Right atrium auricular region (tissue), 2 donors: Measurements from ENCODE around the gene BMPR1B. TPM values are rescaled to one million over a fixed set of nuclear protein-coding genes. Genes with fewer than 3 reads are reported as not detected.

Experiments used
- DNase-seq: peaks from one replicate; pipeline ENCODE4 v3.0.0-alpha.2; 2019; ENCODE audit warnings: low spot score
- H3K27ac ChIP-seq, 2 donors: fragments of 200-600 bp; sonication (generic); 1 replicate in 1 of 2; 2 replicates in 1 of 2; pipeline ENCODE4 v1.5.1; 2016 to 2019
- H3K27me3 ChIP-seq, 2 donors: fragments of 200-600 bp; sonication (generic); one replicate each; pipeline versions ENCODE4 v1.5.1 to v1.6.0; 2017 to 2019
- H3K36me3 ChIP-seq: fragments of 200-600 bp; sonication (generic); one replicate; pipeline ENCODE4 v1.5.1; 2016
- H3K4me1 ChIP-seq, 2 donors: fragments of 200-600 bp; sonication (generic); one replicate each; pipeline versions ENCODE4 v1.5.1 to v1.6.0; 2017 to 2019
- H3K4me3 ChIP-seq, 2 donors: fragments of 200-600 bp; sonication (generic); 1 replicate in 1 of 2; 2 replicates in 1 of 2; pipeline ENCODE4 v1.5.1; 2017 to 2019; ENCODE audit warnings: mild to moderate bottlenecking in 1 of 2, moderate library complexity in 1 of 2
- H3K9me3 ChIP-seq, 2 donors: fragments of 200-600 bp; sonication (generic); one replicate each; pipeline ENCODE4 v1.5.1; 2019
- CTCF ChIP-seq, 2 donors: fragments of 200-600 bp; sonication (generic); IDR thresholded peaks; one replicate each; pipeline ENCODE4 v1.5.1; 2019; ENCODE audit warnings: antibody characterized with exemption in 2 of 2
- total RNA-seq, 2 donors: library from RNA; depleted of rRNA; stranded (reverse); fragments of >200 nt; gene quantifications; one replicate each; pipeline ENCODE4 v1.1.0, GENCODE V29; 2016

BMPR1B gene
- total RNA-seq, 2 donors from 2014 or later = 0.82 to 1.4 TPM

DNA sequence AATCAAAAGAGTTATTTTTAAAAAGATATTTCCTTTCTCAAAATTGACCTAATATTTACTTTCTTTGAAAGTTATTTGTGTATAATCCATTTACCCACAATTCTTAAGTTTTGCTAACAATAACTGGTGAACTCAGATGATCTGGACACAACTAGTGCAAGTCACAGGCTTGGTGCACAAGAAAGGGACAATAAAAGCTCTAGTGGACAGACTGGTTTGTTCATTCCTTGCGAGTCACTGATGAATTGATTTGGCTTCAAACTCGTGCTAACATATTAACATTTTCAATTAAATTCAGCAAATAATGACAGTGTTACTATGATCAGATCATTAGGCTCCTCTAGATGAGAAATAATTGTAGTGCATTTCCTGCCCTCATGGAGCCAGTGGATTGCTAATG lies 169.2 kb downstream of the BMPR1B start:
- Histone ChIP-seq H3K36me3 (no peaks in the 10 kb centered on the region), H3K4me3 (no peak overlapping the region), H3K9me3 (no peaks in the 10 kb centered on the region), H3K27ac (no peak overlapping the region), H3K4me1 (no peaks in the 10 kb centered on the region), H3K27me3 (no peaks in the 10 kb centered on the region)
- DNase-seq = no peak
- TF ChIP-seq CTCF (IDR thresholded peaks at IDR 0.05) = no peak

DNA sequence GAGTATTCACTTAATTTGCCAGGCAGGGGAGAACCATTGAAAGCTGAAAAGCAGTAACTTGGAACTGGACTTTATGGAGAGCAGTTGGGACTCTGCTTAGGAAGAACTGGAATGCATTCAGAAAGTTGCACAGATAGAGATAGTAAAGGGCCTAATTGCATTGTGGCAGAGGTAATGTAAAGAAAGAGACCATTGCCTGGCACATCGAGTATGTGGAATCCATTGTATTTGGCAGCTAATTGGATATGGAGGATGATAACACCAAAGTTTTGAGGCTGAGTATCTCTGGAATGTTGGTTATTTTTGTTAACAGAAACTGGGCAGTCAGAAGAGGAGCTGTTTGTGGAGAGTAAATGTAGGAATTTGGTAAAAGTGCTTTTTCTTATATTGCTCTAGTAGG lies 169.9 kb downstream of the BMPR1B start:
- DNase-seq = no peak

DNA sequence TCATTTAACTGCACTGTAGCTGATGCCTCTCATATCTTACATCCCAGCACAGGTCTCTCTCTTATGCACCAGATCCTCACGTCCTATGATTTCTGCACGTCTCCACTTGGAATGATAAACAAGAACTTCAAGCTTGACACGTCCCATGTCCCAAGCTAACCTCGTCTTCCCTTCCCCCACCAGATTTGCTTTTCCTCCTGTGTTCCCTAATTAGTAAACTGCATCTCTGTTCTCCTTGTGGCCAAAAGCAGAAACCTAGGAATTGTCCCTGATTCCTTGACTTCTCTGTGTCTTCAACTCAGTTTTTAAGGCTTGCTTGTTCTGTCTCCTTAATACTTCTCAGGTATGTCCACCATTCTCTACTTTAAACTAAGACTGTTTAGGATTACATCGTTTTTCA lies 171.9 kb downstream of the BMPR1B start:
- no peaks in the 10 kb centered on the region for H3K27me3 ChIP-seq
- no peak for DNase-seq
- no peak overlapping the region for H3K27ac ChIP-seq
- no peak for TF ChIP-seq CTCF (IDR thresholded peaks at IDR 0.05)
- no peaks in the 10 kb centered on the region for H3K9me3 ChIP-seq
- H3K4me3 ChIP-seq = no peak overlapping the region
- no peaks in the 10 kb centered on the region for H3K4me1 ChIP-seq
- H3K36me3 ChIP-seq = no peaks in the 10 kb centered on the region

More for the DNA sequence above, 169.9 kb downstream of the BMPR1B start:
- Histone ChIP-seq H3K27ac (no peak overlapping the region), H3K4me3 (no peak overlapping the region), H3K9me3 (no peaks in the 10 kb centered on the region), H3K4me1 (no peaks in the 10 kb centered on the region), H3K36me3 (no peaks in the 10 kb centered on the region), H3K27me3 (no peaks in the 10 kb centered on the region)
- no peak for TF ChIP-seq CTCF (IDR thresholded peaks at IDR 0.05)

- Histone ChIP-seq H3K4me1 (no peaks in the 10 kb centered on the region), H3K36me3 (no peaks in the 10 kb centered on the region), H3K4me3 (no peak overlapping the region), H3K9me3 (no peaks in the 10 kb centered on the region), H3K27me3 (no peaks in the 10 kb centered on the region), H3K27ac (no peak overlapping the region)
- no peak for TF ChIP-seq CTCF (IDR thresholded peaks at IDR 0.05)
- no peak for DNase-seq
Measured at GRCh38 chr4:94931626-94932025, 173.9 kb downstream of the BMPR1B start.

GRCh38 chr4:94932366-94932765 lies 174.6 kb downstream of the BMPR1B start:
- no peaks in the 10 kb centered on the region for H3K9me3 ChIP-seq

More at GRCh38 chr4:94932366-94932765, 174.6 kb downstream of the BMPR1B start:
- H3K36me3 ChIP-seq = no peaks in the 10 kb centered on the region
- H3K4me1 ChIP-seq = no peaks in the 10 kb centered on the region
- DNase-seq = no peak
- TF ChIP-seq CTCF (IDR thresholded peaks at IDR 0.05) = no peak
- no peaks in the 10 kb centered on the region for H3K27me3 ChIP-seq
- no peak overlapping the region for H3K4me3 ChIP-seq
- no peak overlapping the region for H3K27ac ChIP-seq
